KMS-11 (cell line): Measurements from ENCODE around the gene ATP10B.

Experiments
- H2AFZ ChIP-seq: fragments of 200-600 bp; sonication (generic); 2 replicates; pipeline ENCODE4 v1.6.1; 2016; ENCODE audit warnings: antibody characterized with exemption, mixed run types, low read depth
- H3K27ac ChIP-seq: fragments of 200-600 bp; sonication (generic); 2 replicates; pipeline ENCODE4 v1.6.1; 2016; ENCODE audit warnings: mild to moderate bottlenecking, mixed run types
- H3K27me3 ChIP-seq: fragments of 200-600 bp; sonication (generic); 2 replicates; pipeline ENCODE4 v1.6.1; 2017; ENCODE audit warnings: mild to moderate bottlenecking, low read depth, mixed run types, moderate library complexity; ENCODE audit not compliant: insufficient read depth
- H3K36me3 ChIP-seq: fragments of 200-600 bp; sonication (generic); 2 replicates; pipeline ENCODE4 v1.6.1; 2017; ENCODE audit warnings: mild to moderate bottlenecking, mixed run types; ENCODE audit not compliant: insufficient read depth
- H3K4me1 ChIP-seq: fragments of 200-600 bp; sonication (generic); 2 replicates; pipeline ENCODE4 v1.6.1; 2016; ENCODE audit warnings: mild to moderate bottlenecking, low read depth, mixed run types; ENCODE audit not compliant: poor library complexity, severe bottlenecking
- H3K4me2 ChIP-seq: fragments of 200-600 bp; sonication (generic); 2 replicates; pipeline ENCODE4 v1.7.0; 2016; ENCODE audit warnings: mild to moderate bottlenecking, mixed run types
- H3K4me3 ChIP-seq: fragments of 200-600 bp; sonication (generic); IDR thresholded peaks from 2 replicates; pipeline ENCODE4 v1.6.1; 2017; ENCODE audit warnings: low read depth, low read length, mixed read lengths; ENCODE audit not compliant: insufficient read depth
- H3K79me2 ChIP-seq: fragments of 200-600 bp; sonication (generic); 2 replicates; pipeline ENCODE4 v1.6.1; 2016; ENCODE audit warnings: low read depth, mixed run types; ENCODE audit not compliant: insufficient read depth
- H3K9ac ChIP-seq: fragments of 200-600 bp; sonication (generic); 2 replicates; pipeline ENCODE4 v1.6.1; 2016; ENCODE audit warnings: mild to moderate bottlenecking, mixed run types
- H4K20me1 ChIP-seq: fragments of 200-600 bp; sonication (generic); 2 replicates; pipeline ENCODE4 v1.6.1; 2016; ENCODE audit warnings: mild to moderate bottlenecking, mixed run types; ENCODE audit not compliant: insufficient read depth
- TF ChIP-seq, protein P1 (sequence below): fragments of 200-600 bp; sonication (generic); conservative IDR thresholded peaks from 2 replicates; pipeline ENCODE4 v1.6.1; 2017; ENCODE audit warnings: low read depth, mild to moderate bottlenecking, antibody characterized with exemption, low read length, moderate library complexity, mixed read lengths

Gene ATP10B

GRCh38 chr5:160542281-160542680, 309.7 kb downstream of the ATP10B start:
- Histone ChIP-seq H3K36me3 (no peaks in the 10 kb centered on the region), H3K27ac (no peak overlapping the region), H2AFZ (no peak overlapping the region), H3K4me1 (no peaks in the 10 kb centered on the region), H3K27me3 (no peaks in the 10 kb centered on the region), H3K4me2 (no peak overlapping the region), H3K79me2 (no peaks in the 10 kb centered on the region), H4K20me1 (no peaks in the 10 kb centered on the region), H3K4me3 (no peak overlapping the region), H3K9ac (no peak overlapping the region)
- TF ChIP-seq, protein P1, sequence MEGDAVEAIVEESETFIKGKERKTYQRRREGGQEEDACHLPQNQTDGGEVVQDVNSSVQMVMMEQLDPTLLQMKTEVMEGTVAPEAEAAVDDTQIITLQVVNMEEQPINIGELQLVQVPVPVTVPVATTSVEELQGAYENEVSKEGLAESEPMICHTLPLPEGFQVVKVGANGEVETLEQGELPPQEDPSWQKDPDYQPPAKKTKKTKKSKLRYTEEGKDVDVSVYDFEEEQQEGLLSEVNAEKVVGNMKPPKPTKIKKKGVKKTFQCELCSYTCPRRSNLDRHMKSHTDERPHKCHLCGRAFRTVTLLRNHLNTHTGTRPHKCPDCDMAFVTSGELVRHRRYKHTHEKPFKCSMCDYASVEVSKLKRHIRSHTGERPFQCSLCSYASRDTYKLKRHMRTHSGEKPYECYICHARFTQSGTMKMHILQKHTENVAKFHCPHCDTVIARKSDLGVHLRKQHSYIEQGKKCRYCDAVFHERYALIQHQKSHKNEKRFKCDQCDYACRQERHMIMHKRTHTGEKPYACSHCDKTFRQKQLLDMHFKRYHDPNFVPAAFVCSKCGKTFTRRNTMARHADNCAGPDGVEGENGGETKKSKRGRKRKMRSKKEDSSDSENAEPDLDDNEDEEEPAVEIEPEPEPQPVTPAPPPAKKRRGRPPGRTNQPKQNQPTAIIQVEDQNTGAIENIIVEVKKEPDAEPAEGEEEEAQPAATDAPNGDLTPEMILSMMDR = no peak

DNA sequence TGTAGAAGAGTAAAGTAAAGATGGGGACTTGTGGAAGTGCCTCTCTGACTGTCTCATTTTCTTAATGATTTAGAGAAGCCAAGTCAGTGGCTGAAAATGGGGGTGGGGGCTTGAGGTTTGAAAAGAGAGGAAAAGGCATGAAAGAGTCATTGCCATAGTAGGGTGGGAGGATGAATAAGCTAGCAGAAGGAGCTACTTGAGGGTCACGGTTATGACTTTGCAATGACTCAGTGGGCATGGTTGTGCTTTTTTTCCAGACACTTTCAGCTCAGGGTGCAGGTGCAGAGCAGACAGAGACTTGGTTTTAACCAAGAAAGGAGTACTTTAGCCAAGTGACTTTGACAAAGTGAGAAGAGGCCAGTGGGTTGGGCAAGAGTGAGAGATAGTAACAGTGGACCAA, 312.6 kb downstream of the ATP10B start:
- Histone ChIP-seq H3K4me3 (no peak overlapping the region), H3K36me3 (no peaks in the 10 kb centered on the region), H3K27me3 (no peaks in the 10 kb centered on the region), H3K79me2 (no peaks in the 10 kb centered on the region), H3K4me1 (no peaks in the 10 kb centered on the region), H2AFZ (no peak overlapping the region), H4K20me1 (no peaks in the 10 kb centered on the region), H3K27ac (no peak overlapping the region), H3K4me2 (no peak overlapping the region), H3K9ac (no peak overlapping the region)
- TF ChIP-seq, protein P1 = no peak

DNA sequence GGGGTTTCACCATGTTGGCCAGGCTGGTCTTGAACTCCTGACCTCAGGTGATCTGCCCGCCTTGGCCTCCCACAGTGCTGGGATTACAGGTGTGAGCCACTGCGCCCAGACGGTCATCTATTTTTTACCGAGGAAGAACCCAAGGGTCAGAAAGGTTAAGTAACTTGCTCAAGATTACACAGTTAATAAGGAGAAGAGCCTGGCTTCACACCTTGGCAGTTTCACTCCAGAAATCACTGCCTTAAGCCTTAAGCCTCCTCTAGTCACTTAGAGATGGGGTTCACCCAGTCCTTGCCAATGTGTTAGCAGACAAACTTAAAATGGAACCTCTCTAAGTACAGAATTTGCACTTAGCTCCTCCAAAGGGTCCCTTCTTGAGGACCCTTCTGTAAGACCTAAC, 314.1 kb downstream of the ATP10B start:
- TF ChIP-seq, protein P1 = no peak
- H3K4me3 ChIP-seq = no peak overlapping the region
- no peak overlapping the region for H3K4me2 ChIP-seq
- no peak overlapping the region for H3K9ac ChIP-seq
- H3K36me3 ChIP-seq = no peaks in the 10 kb centered on the region
- no peaks in the 10 kb centered on the region for H3K4me1 ChIP-seq
- no peaks in the 10 kb centered on the region for H3K79me2 ChIP-seq
- H3K27me3 ChIP-seq = no peaks in the 10 kb centered on the region
- H4K20me1 ChIP-seq = no peaks in the 10 kb centered on the region
- no peak overlapping the region for H3K27ac ChIP-seq
- H2AFZ ChIP-seq = no peak overlapping the region

GRCh38 chr5:160537116-160537515, 314.9 kb downstream of the ATP10B start:
- no peaks in the 10 kb centered on the region for H4K20me1 ChIP-seq
- H3K36me3 ChIP-seq = no peaks in the 10 kb centered on the region
- no peaks in the 10 kb centered on the region for H3K4me1 ChIP-seq
- TF ChIP-seq, protein P1 = no peak
- H3K27me3 ChIP-seq = no peaks in the 10 kb centered on the region
- no peaks in the 10 kb centered on the region for H3K79me2 ChIP-seq
- H3K9ac ChIP-seq = no peak overlapping the region
- no peak overlapping the region for H2AFZ ChIP-seq
- no peak overlapping the region for H3K4me3 ChIP-seq
- no peak overlapping the region for H3K27ac ChIP-seq
- no peak overlapping the region for H3K4me2 ChIP-seq
